Spleen (tissue), 11 donors: Measurements from ENCODE around the gene ADPRM. TPM values are rescaled to one million over a fixed set of nuclear protein-coding genes. Genes with fewer than 3 reads are reported as not detected.

Source experiments
- DNase-seq: peaks from one replicate; pipeline ENCODE4 v3.0.0-alpha.2; 2020
- H3K27ac ChIP-seq, 8 donors: fragments of 200-600 bp; sonication (generic) in 7 of 8; 1 replicate in 4 of 8; 2 replicates in 4 of 8; pipeline versions ENCODE4 v1.5.0 to v1.8.0; 2016 to 2021; ENCODE audit warnings: inconsistent platforms in 4 of 8, mild to moderate bottlenecking in 4 of 8, moderate library complexity in 1 of 8
- H3K27me3 ChIP-seq, 7 donors: fragments of 200-600 bp; sonication (generic) in 6 of 7; replicated peaks in 1 of 7; 1 replicate in 4 of 7; 2 replicates in 3 of 7; pipeline versions ENCODE4 v1.5.0 to v1.8.0; 2016 to 2021; ENCODE audit warnings: inconsistent platforms in 3 of 7, mild to moderate bottlenecking in 1 of 7
- H3K36me3 ChIP-seq, 6 donors: fragments of 200-600 bp; sonication (generic) in 5 of 6; 1 replicate in 4 of 6; 2 replicates in 2 of 6; pipeline versions ENCODE4 v1.5.0 to v1.8.0; 2016 to 2021; ENCODE audit warnings: inconsistent platforms in 2 of 6
- H3K4me1 ChIP-seq, 6 donors: fragments of 200-600 bp; sonication (generic) in 5 of 6; 1 replicate in 3 of 6; 2 replicates in 3 of 6; pipeline versions ENCODE4 v1.5.0 to v1.8.0; 2016 to 2021; ENCODE audit warnings: inconsistent platforms in 3 of 6
- H3K4me3 ChIP-seq, 8 donors: fragments of 200-600 bp; sonication (generic) in 7 of 8; 1 replicate in 4 of 8; 2 replicates in 4 of 8; pipeline versions ENCODE4 v1.5.0 to v1.8.0; 2016 to 2021; ENCODE audit warnings: inconsistent platforms in 4 of 8, mild to moderate bottlenecking in 4 of 8, moderate library complexity in 2 of 8
- H3K9me3 ChIP-seq, 8 donors: fragments of 200-600 bp; sonication (generic) in 7 of 8; 1 replicate in 4 of 8; 2 replicates in 4 of 8; pipeline versions ENCODE4 v1.5.0 to v1.8.0; 2016 to 2021; ENCODE audit warnings: inconsistent platforms in 4 of 8
- CTCF ChIP-seq, 11 experiments: fragments of 200-600 bp in 7 of 11; fragments of 450-650 bp in 4 of 11; sonication (generic) in 4 of 11; IDR thresholded peaks in 8 of 11; conservative IDR thresholded peaks in 3 of 11; 1 replicate in 7 of 11; 2 replicates in 4 of 11; pipeline versions ENCODE4 v1.4.0 to v1.8.0; 2016 to 2021; ENCODE audit warnings: antibody characterized with exemption in 11 of 11, inconsistent platforms in 4 of 11, mild to moderate bottlenecking in 1 of 11
- POLR2A ChIP-seq, 3 donors: fragments of 450-650 bp; IDR thresholded peaks; one replicate each; pipeline ENCODE4 v1.5.1; 2017; ENCODE audit warnings: antibody characterized with exemption in 3 of 3, mild to moderate bottlenecking in 1 of 3
- POLR2AphosphoS5 ChIP-seq, 3 donors: sonication (generic); formaldehyde crosslinking; IDR thresholded peaks; one replicate each; pipeline ENCODE4 v1.5.1; 2017; ENCODE audit warnings: antibody characterized with exemption in 3 of 3
- WGBS, 5 donors: extraction: QIAGEN DNeasy Blood & Tissue Kit in 3 of 5; methylation state at CpG; one replicate each; pipeline versions ENCODE4 v1.1.5 to v1.1.7; 2013 to 2018; 5-methylcytosine and 5-hydroxymethylcytosine counted together
- intact Hi-C: fragments of 100-400 bp; cut with DNase I; formaldehyde crosslinking; loops from one replicate; pipeline ENCODE4 v1.15.0; 2023; ENCODE audit warnings: low total_unique reads
- polyA plus RNA-seq, 3 donors: library from polyadenylated mRNA; stranded (reverse); fragments of 200-250 nt; gene quantifications; one replicate each; pipeline ENCODE4 v1.2.1, GENCODE V29; 2013
- total RNA-seq, 7 donors: library from RNA; depleted of rRNA in 3 of 7; stranded (reverse); fragments of >200 nt in 3 of 7; fragmentation: NEBNext Ultra II Directional in 4 of 7; extraction: Animal tissue kit (Norgen Biotek cat#: 25700) in 4 of 7; gene quantifications; one replicate each; pipeline versions ENCODE4 v1.1.0 to v1.2.1, GENCODE V29; 2016 to 2021
- donor health status: healthy with polysubstance abuse.
- donor health status: DM: no; HTN: no; CAD: no; lungs with moderate emphysema.
- donor health status: DM: no; HTN: no; CAD: no.
- donor health status: Bipolar disorder and iron deficiency.
- donor health status: healthy.
- donor health status: DM: no; HTN: no; CAD: no.
- donor health status: DM: yes; HTN: yes; CAD: no.

ADPRM gene
- total and polyA plus RNA-seq, 10 donors, result 11.5 to 36.0 (median 15.8) TPM

- Histone ChIP-seq H3K4me3 (no peak overlapping the region), H3K27me3 (no peaks in the 10 kb centered on the region), H3K9me3 (no peaks in the 10 kb centered on the region), H3K4me1 (peaks cover 0 to 19% (median 10%) of the 10 kb centered on the region in 6 donors), H3K36me3 (no peaks in the 10 kb centered on the region), H3K27ac (no peak overlapping the region)
- 67 to 93% (median 84%) methylated on average over 2 of the region's 2 CpGs for WGBS, 5 donors
- DNase-seq, result no peak
- intact Hi-C loops, result no loop called here
- TF ChIP-seq CTCF (IDR thresholded peaks at IDR 0.05 in 8 of 11, conservative IDR thresholded peaks at IDR 0.05 in 3 of 11), result no peak
- TF ChIP-seq POLR2A (IDR thresholded peaks at IDR 0.05), result no peak
- TF ChIP-seq POLR2AphosphoS5 (IDR thresholded peaks at IDR 0.05), result no peak
These were observed 37.9 kb downstream of the ADPRM start for GRCh38 chr17:10735251-10735650.

GRCh38 chr17:10735821-10736220 lies 38.4 kb downstream of the ADPRM start:
- Histone ChIP-seq H3K36me3 (no peaks in the 10 kb centered on the region), H3K4me1 (peaks cover 0 to 13% (median 5%) of the 10 kb centered on the region in 6 donors), H3K27me3 (no peaks in the 10 kb centered on the region), H3K9me3 (no peaks in the 10 kb centered on the region), H3K27ac (no peak overlapping the region), H3K4me3 (no peak overlapping the region)
- DNase-seq, result no peak
- WGBS, 5 donors, result 86 to 95% (median 88%) methylated on average over 4 of the region's 4 CpGs
- no peak for TF ChIP-seq POLR2AphosphoS5 (IDR thresholded peaks at IDR 0.05)
- no peak for TF ChIP-seq POLR2A (IDR thresholded peaks at IDR 0.05)
- TF ChIP-seq CTCF (IDR thresholded peaks at IDR 0.05 in 8 of 11, conservative IDR thresholded peaks at IDR 0.05 in 3 of 11), result no peak
- intact Hi-C loops, result loop anchor here (2.0 kb wide), 1 partner anchor 109 kb away; no protein-coding TSS in a partner anchor

GRCh38 chr17:10737168-10737622 lies 39.8 kb downstream of the ADPRM start:
- Histone ChIP-seq H3K4me1 (peaks cover 0 to 8% (median 0%) of the 10 kb centered on the region in 6 donors), H3K27me3 (no peaks in the 10 kb centered on the region), H3K27ac (no peak overlapping the region), H3K9me3 (no peaks in the 10 kb centered on the region), H3K36me3 (no peaks in the 10 kb centered on the region), H3K4me3 (no peak overlapping the region)
- TF ChIP-seq POLR2A (IDR thresholded peaks at IDR 0.05) (no peak), CTCF (IDR thresholded peaks at IDR 0.05 in 8 of 11, conservative IDR thresholded peaks at IDR 0.05 in 3 of 11) (peak in 10 of 11 experiments; percentile 41 to 68 (median 60)), POLR2AphosphoS5 (IDR thresholded peaks at IDR 0.05) (no peak)
- intact Hi-C loops, result loop anchor here (2.0 kb wide), 1 partner anchor 108 kb away; no protein-coding TSS in a partner anchor
- 14 to 22% (median 16%) methylated on average over 6 of the region's 6 CpGs for WGBS, 5 donors
- no peak for DNase-seq

- TF ChIP-seq POLR2A (IDR thresholded peaks at IDR 0.05), result no peak
- no peak for TF ChIP-seq POLR2AphosphoS5 (IDR thresholded peaks at IDR 0.05)
- no peak for TF ChIP-seq CTCF (IDR thresholded peaks at IDR 0.05 in 8 of 11, conservative IDR thresholded peaks at IDR 0.05 in 3 of 11)
- Histone ChIP-seq H3K4me3 (no peak overlapping the region), H3K9me3 (no peaks in the 10 kb centered on the region), H3K27me3 (no peaks in the 10 kb centered on the region), H3K27ac (no peak overlapping the region), H3K36me3 (no peaks in the 10 kb centered on the region), H3K4me1 (peaks cover 0 to 8% (median 0%) of the 10 kb centered on the region in 6 donors)
- intact Hi-C loops, result loop anchor here (2.0 kb wide), 1 partner anchor 107 kb away; no protein-coding TSS in a partner anchor
- DNase-seq, result no peak
- WGBS, 5 donors, result 78 to 94% (median 90%) methylated on average over 3 of the region's 3 CpGs
These were observed 40.3 kb downstream of the ADPRM start for GRCh38 chr17:10737736-10738135.
